AG09309 (cell line): ENCODE results near the gene SLC7A6.

ENCODE experiments used
- DNase-seq: peaks from one replicate; pipeline ENCODE4 v3.0.0-alpha.2; 2010; ENCODE audit warnings: low read depth
- H3K4me3 ChIP-seq: 2 replicates; pipeline ENCODE4 v1.5.1; 2011; ENCODE audit warnings: mild to moderate bottlenecking, low read depth, low read length, moderate library complexity; ENCODE audit not compliant: control insufficient read depth
- CTCF ChIP-seq: IDR thresholded peaks from 2 replicates; pipeline ENCODE4 v1.5.1; 2011; ENCODE audit warnings: mild to moderate bottlenecking, low read depth, low read length, inconsistent platforms; ENCODE audit not compliant: insufficient read depth, control insufficient read depth; ENCODE audit errors: missing control alignments

Gene SLC7A6

GRCh38 chr16:68223072-68223471 is 41.3 kb upstream of the SLC7A6 start:
- H3K4me3 ChIP-seq = no peak overlapping the region
- DNase-seq = no peak
- no peak for TF ChIP-seq CTCF

- DNase-seq = no peak
Measured at GRCh38 chr16:68226116-68226515, 38.2 kb upstream of the SLC7A6 start.

GRCh38 chr16:68227183-68227793 is 37.0 kb upstream of the SLC7A6 start:
- H3K4me3 ChIP-seq = no peak overlapping the region
- DNase-seq = no peak
- no peak for TF ChIP-seq CTCF

More at GRCh38 chr16:68226116-68226515, 38.2 kb upstream of the SLC7A6 start:
- no peak for TF ChIP-seq CTCF
- H3K4me3 ChIP-seq = no peak overlapping the region

GRCh38 chr16:68227850-68228553 is 36.3 kb upstream of the SLC7A6 start:
- TF ChIP-seq CTCF = no peak
- DNase-seq = no peak
- H3K4me3 ChIP-seq = no peak overlapping the region

- no peak for DNase-seq
- no peak for TF ChIP-seq CTCF
- H3K4me3 ChIP-seq = no peak overlapping the region
Measured at GRCh38 chr16:68228652-68229051, 35.7 kb upstream of the SLC7A6 start.

- peak; percentile 29 for DNase-seq
- peak; percentile 89 for TF ChIP-seq CTCF
- no peak overlapping the region for H3K4me3 ChIP-seq
Measured at GRCh38 chr16:68229431-68230175, 34.7 kb upstream of the SLC7A6 start.
